CD8-positive, alpha-beta memory T cell (primary cell): Measurements from ENCODE around the gene SP8. TPM values are rescaled to one million over a fixed set of nuclear protein-coding genes. Genes with fewer than 3 reads are reported as not detected.

Experiments used
- CTCF ChIA-PET: fragments of 350-600 bp; sonication (Branson Sonifier 250); formaldehyde crosslinking; loops from one replicate; lab custom pipeline; 2021; ENCODE audit warnings: antibody characterized with exemption; lab: Charles Lee
- POLR2A ChIA-PET: fragments of 350-600 bp; sonication (Branson Sonifier 250); formaldehyde crosslinking; loops from one replicate; lab custom pipeline; 2021; ENCODE audit warnings: antibody characterized with exemption; lab: Charles Lee
- DNase-seq, 5 donors: peaks; one replicate each; pipeline versions ENCODE4 v3.0.0 to v3.0.0-alpha.2; 2020 to 2022; ENCODE audit warnings: mixed read lengths in 1 of 5
- H3K27ac ChIP-seq: one replicate; pipeline ENCODE4 v1.7.0; 2013; ENCODE audit warnings: low read depth, mild to moderate bottlenecking, low read length, moderate library complexity
- H3K27me3 ChIP-seq: 2 replicates; pipeline ENCODE4 v1.7.0; 2013; ENCODE audit warnings: low read length, mild to moderate bottlenecking; ENCODE audit not compliant: insufficient read depth, poor library complexity, severe bottlenecking
- H3K36me3 ChIP-seq: 2 replicates; pipeline ENCODE4 v1.7.0; 2013; ENCODE audit warnings: mild to moderate bottlenecking, low read length, moderate library complexity; ENCODE audit not compliant: insufficient read depth
- H3K4me1 ChIP-seq: 2 replicates; pipeline ENCODE4 v1.7.0; 2013; ENCODE audit warnings: mild to moderate bottlenecking, low read length, moderate library complexity; ENCODE audit not compliant: insufficient read depth
- H3K4me3 ChIP-seq: 2 replicates; pipeline ENCODE4 v1.7.0; 2013; ENCODE audit warnings: mild to moderate bottlenecking, low read length
- H3K9me3 ChIP-seq: 2 replicates; pipeline ENCODE4 v1.7.0; 2013; ENCODE audit warnings: mild to moderate bottlenecking, low read length
- H3K27ac Mint-ChIP-seq, 8 donors: one replicate each; pipeline ENCODE4 v1.8.0; 2020 to 2021; ENCODE audit warnings: mixed read lengths in 8 of 8, mild to moderate bottlenecking in 6 of 8, inconsistent platforms in 3 of 8, moderate library complexity in 3 of 8
- H3K27me3 Mint-ChIP-seq, 2 donors: one replicate each; pipeline ENCODE4 v1.8.0; 2020 to 2021; ENCODE audit warnings: mixed read lengths in 2 of 2, mild to moderate bottlenecking in 1 of 2, moderate library complexity in 1 of 2
- H3K36me3 Mint-ChIP-seq, 3 donors: one replicate each; pipeline ENCODE4 v1.8.0; 2020 to 2021; ENCODE audit warnings: mixed read lengths in 3 of 3, inconsistent platforms in 1 of 3, mild to moderate bottlenecking in 1 of 3
- H3K4me1 Mint-ChIP-seq, 3 donors: one replicate each; pipeline ENCODE4 v1.8.0; 2020 to 2021; ENCODE audit warnings: mixed read lengths in 3 of 3, inconsistent platforms in 1 of 3, mild to moderate bottlenecking in 1 of 3
- H3K4me3 Mint-ChIP-seq, 7 donors: one replicate each; pipeline ENCODE4 v1.8.0; 2020 to 2021; ENCODE audit warnings: mixed read lengths in 7 of 7, mild to moderate bottlenecking in 6 of 7, moderate library complexity in 4 of 7, inconsistent platforms in 2 of 7
- H3K9me3 Mint-ChIP-seq, 5 donors: one replicate each; pipeline ENCODE4 v1.8.0; 2020 to 2022; ENCODE audit warnings: mixed read lengths in 5 of 5, mild to moderate bottlenecking in 3 of 5, moderate library complexity in 2 of 5, inconsistent platforms in 1 of 5
- polyA plus RNA-seq: library from polyadenylated mRNA; unstranded; fragments of 300-500 nt; fragmentation: Illumina TruSeq; gene quantifications from one replicate; pipeline ENCODE4 v1.2.3, GENCODE V29; 2021
- total RNA-seq, 2 experiments: library from RNA; stranded (reverse); gene quantifications; one replicate each; pipeline ENCODE4 v1.2.3, GENCODE V29; 2021

SP8 gene
- total and polyA plus RNA-seq, 3 experiments from 2014 or later = not detected

GRCh38 chr7:20797462-20798080 is 10.9 kb upstream of the SP8 start:
- H3K36me3 ChIP-seq = no peaks in the 10 kb centered on the region
- peak overlapping the region; percentile 40 for H3K4me3 ChIP-seq
- Mint-ChIP-seq H3K9me3 (peaks cover 17 to 31% (median 23%) of the 10 kb centered on the region in 5 donors), H3K27ac (peak overlapping the region in 2 of 8 donors; percentile 50 to 68), H3K27me3 (peaks cover 62 to 69% of the 10 kb centered on the region in 2 donors), H3K4me3 (peak overlapping the region; percentile 83 to 90 (median 87)), H3K4me1 (peaks cover 21 to 24% (median 21%) of the 10 kb centered on the region in 3 donors), H3K36me3 (no peaks in the 10 kb centered on the region)
- ChIA-PET CTCF (no interaction called here), POLR2A (no interaction called here)
- DNase-seq = no peak
- H3K27ac ChIP-seq = no peak overlapping the region
- H3K9me3 ChIP-seq = no peaks in the 10 kb centered on the region
- H3K27me3 ChIP-seq = peaks cover 49% of the 10 kb centered on the region
- peaks cover 14% of the 10 kb centered on the region for H3K4me1 ChIP-seq

- peak overlapping the region; percentile 40 for H3K4me3 ChIP-seq
- H3K4me1 ChIP-seq = peaks cover 14% of the 10 kb centered on the region
- Mint-ChIP-seq H3K4me3 (peak overlapping the region; percentile 83 to 90 (median 87)), H3K36me3 (no peaks in the 10 kb centered on the region), H3K27me3 (peaks cover 67 to 73% of the 10 kb centered on the region in 2 donors), H3K27ac (no peak overlapping the region), H3K9me3 (peaks cover 17 to 34% (median 26%) of the 10 kb centered on the region in 5 donors), H3K4me1 (peaks cover 21 to 24% (median 21%) of the 10 kb centered on the region in 3 donors)
- no peak for DNase-seq
- H3K36me3 ChIP-seq = no peaks in the 10 kb centered on the region
- peaks cover 49% of the 10 kb centered on the region for H3K27me3 ChIP-seq
- CTCF ChIA-PET = no interaction called here
- POLR2A ChIA-PET = no interaction called here
- H3K9me3 ChIP-seq = no peaks in the 10 kb centered on the region
- H3K27ac ChIP-seq = no peak overlapping the region
Observed at GRCh38 chr7:20797042-20797461, 10.4 kb upstream of the SP8 start.

GRCh38 chr7:20796500-20796899 is 9.8 kb upstream of the SP8 start:
- no peak for DNase-seq
- H3K36me3 Mint-ChIP-seq = peaks cover 0 to 1% (median 0%) of the 10 kb centered on the region in 3 donors
- H3K27me3 ChIP-seq = peaks cover 52% of the 10 kb centered on the region
- peak overlapping the region; percentile 32 to 90 (median 44) for H3K4me3 Mint-ChIP-seq
- peaks cover 72 to 78% of the 10 kb centered on the region in 2 donors for H3K27me3 Mint-ChIP-seq
- peaks cover 14% of the 10 kb centered on the region for H3K4me1 ChIP-seq
- no peak overlapping the region for H3K27ac Mint-ChIP-seq
- H3K9me3 Mint-ChIP-seq = peaks cover 23 to 39% (median 30%) of the 10 kb centered on the region in 5 donors
- H3K36me3 ChIP-seq = no peaks in the 10 kb centered on the region
- peaks cover 21 to 24% (median 21%) of the 10 kb centered on the region in 3 donors for H3K4me1 Mint-ChIP-seq
- POLR2A ChIA-PET = interaction anchor here (0.6 kb wide), 1 partner anchor 16 kb away, joined by 4 read pairs; no protein-coding TSS in a partner anchor
- H3K9me3 ChIP-seq = no peaks in the 10 kb centered on the region
- no peak overlapping the region for H3K27ac ChIP-seq
- CTCF ChIA-PET = no interaction called here
- no peak overlapping the region for H3K4me3 ChIP-seq

- no peaks in the 10 kb centered on the region for H3K36me3 ChIP-seq
- H3K27ac ChIP-seq = no peak overlapping the region
- ChIA-PET POLR2A (interaction anchor here (0.6 kb wide), 1 partner anchor 15 kb away, joined by 4 read pairs; no protein-coding TSS in a partner anchor), CTCF (no interaction called here)
- Mint-ChIP-seq H3K9me3 (peaks cover 23 to 44% (median 35%) of the 10 kb centered on the region in 5 donors), H3K4me3 (no peak overlapping the region), H3K4me1 (peaks cover 21 to 24% (median 23%) of the 10 kb centered on the region in 3 donors), H3K27me3 (peaks cover 78 to 82% of the 10 kb centered on the region in 2 donors), H3K27ac (no peak overlapping the region), H3K36me3 (peaks cover 0 to 1% (median 0%) of the 10 kb centered on the region in 3 donors)
- H3K4me3 ChIP-seq = no peak overlapping the region
- peaks cover 14% of the 10 kb centered on the region for H3K4me1 ChIP-seq
- no peak for DNase-seq
- H3K27me3 ChIP-seq = peaks cover 58% of the 10 kb centered on the region
- no peaks in the 10 kb centered on the region for H3K9me3 ChIP-seq
Observed at GRCh38 chr7:20795881-20796280, 9.2 kb upstream of the SP8 start.

GRCh38 chr7:20795361-20795760 is 8.7 kb upstream of the SP8 start:
- DNase-seq = no peak
- Histone ChIP-seq H3K27me3 (peaks cover 63% of the 10 kb centered on the region), H3K9me3 (no peaks in the 10 kb centered on the region), H3K36me3 (no peaks in the 10 kb centered on the region), H3K4me1 (peaks cover 14% of the 10 kb centered on the region), H3K4me3 (no peak overlapping the region), H3K27ac (no peak overlapping the region)
- POLR2A ChIA-PET = no interaction called here
- Mint-ChIP-seq H3K9me3 (peaks cover 24 to 46% (median 39%) of the 10 kb centered on the region in 5 donors), H3K27me3 (peaks cover 81 to 86% of the 10 kb centered on the region in 2 donors), H3K4me1 (peaks cover 21 to 24% (median 23%) of the 10 kb centered on the region in 3 donors), H3K27ac (no peak overlapping the region), H3K36me3 (peaks cover 0 to 1% (median 0%) of the 10 kb centered on the region in 3 donors), H3K4me3 (no peak overlapping the region)
- CTCF ChIA-PET = no interaction called here

- no peak overlapping the region for H3K4me3 Mint-ChIP-seq
- peaks cover 21 to 24% (median 23%) of the 10 kb centered on the region in 3 donors for H3K4me1 Mint-ChIP-seq
- H3K27ac Mint-ChIP-seq = peak overlapping the region in 1 of 8 donors; percentile 46
- Histone ChIP-seq H3K9me3 (no peaks in the 10 kb centered on the region), H3K27ac (no peak overlapping the region), H3K27me3 (peaks cover 70% of the 10 kb centered on the region), H3K4me1 (peaks cover 14% of the 10 kb centered on the region), H3K36me3 (no peaks in the 10 kb centered on the region), H3K4me3 (no peak overlapping the region)
- peaks cover 29 to 51% (median 43%) of the 10 kb centered on the region in 5 donors for H3K9me3 Mint-ChIP-seq
- CTCF ChIA-PET = no interaction called here
- POLR2A ChIA-PET = no interaction called here
- H3K27me3 Mint-ChIP-seq = peaks cover 82 to 87% of the 10 kb centered on the region in 2 donors
- no peak for DNase-seq
- peaks cover 0 to 1% (median 0%) of the 10 kb centered on the region in 3 donors for H3K36me3 Mint-ChIP-seq
Observed at GRCh38 chr7:20794676-20795075, 8.0 kb upstream of the SP8 start.

GRCh38 chr7:20793694-20794394 is 7.2 kb upstream of the SP8 start:
- ChIA-PET CTCF (no interaction called here), POLR2A (no interaction called here)
- Histone ChIP-seq H3K4me3 (no peak overlapping the region), H3K9me3 (no peaks in the 10 kb centered on the region), H3K27ac (no peak overlapping the region), H3K27me3 (peaks cover 73% of the 10 kb centered on the region), H3K36me3 (no peaks in the 10 kb centered on the region), H3K4me1 (peaks cover 11% of the 10 kb centered on the region)
- H3K4me1 Mint-ChIP-seq = peaks cover 18 to 19% (median 18%) of the 10 kb centered on the region in 3 donors
- no peak overlapping the region for H3K4me3 Mint-ChIP-seq
- no peak overlapping the region for H3K27ac Mint-ChIP-seq
- H3K36me3 Mint-ChIP-seq = peaks cover 0 to 1% (median 0%) of the 10 kb centered on the region in 3 donors
- H3K9me3 Mint-ChIP-seq = peaks cover 26 to 50% (median 45%) of the 10 kb centered on the region in 5 donors
- peaks cover 79 to 83% of the 10 kb centered on the region in 2 donors for H3K27me3 Mint-ChIP-seq
- DNase-seq = no peak

- DNase-seq = no peak
- H3K27me3 ChIP-seq = peaks cover 73% of the 10 kb centered on the region
- no peaks in the 10 kb centered on the region for H3K9me3 ChIP-seq
- H3K4me1 Mint-ChIP-seq = peaks cover 15 to 16% (median 15%) of the 10 kb centered on the region in 3 donors
- peaks cover 0 to 1% (median 0%) of the 10 kb centered on the region in 3 donors for H3K36me3 Mint-ChIP-seq
- POLR2A ChIA-PET = no interaction called here
- no peak overlapping the region for H3K4me3 ChIP-seq
- peaks cover 25 to 54% (median 49%) of the 10 kb centered on the region in 5 donors for H3K9me3 Mint-ChIP-seq
- no peak overlapping the region for H3K4me3 Mint-ChIP-seq
- peaks cover 82 to 86% of the 10 kb centered on the region in 2 donors for H3K27me3 Mint-ChIP-seq
- no peaks in the 10 kb centered on the region for H3K36me3 ChIP-seq
- CTCF ChIA-PET = no interaction called here
- peaks cover 9% of the 10 kb centered on the region for H3K4me1 ChIP-seq
- H3K27ac ChIP-seq = no peak overlapping the region
- no peak overlapping the region for H3K27ac Mint-ChIP-seq
Observed at GRCh38 chr7:20793248-20793647, 6.6 kb upstream of the SP8 start.
